Activated CD4-positive, alpha-beta T cell treated with anti-CD3 and anti-CD28 coated beads, Interleukin-2, amount 10 ng/mL, durations not matched to agents 7 days and 5 days (primary cell): ENCODE data around the gene AK3. TPM values are rescaled to one million over a fixed set of nuclear protein-coding genes. Genes with fewer than 3 reads are reported as not detected.
A peak's percentile ranks its signal among the peaks of the same experiment; 100 is the strongest.
"Not testable (repeated sequence)": the region's sequence is repeated elsewhere in the genome, so short reads cannot be mapped to it uniquely, and the experiment has no call there.

Source experiments
- CTCF ChIA-PET: fragments of 350-600 bp; sonication (Branson Sonifier 250); formaldehyde crosslinking; loops from one replicate; lab custom pipeline; 2021; ENCODE audit warnings: antibody characterized with exemption; lab: Charles Lee
- POLR2A ChIA-PET: fragments of 350-600 bp; sonication (Branson Sonifier 250); formaldehyde crosslinking; loops from one replicate; lab custom pipeline; 2021; ENCODE audit warnings: antibody characterized with exemption; lab: Charles Lee
- DNase-seq: peaks from one replicate; pipeline ENCODE4 v3.0.0-alpha.2; 2020
- H3K27ac Mint-ChIP-seq: one replicate; pipeline ENCODE4 v1.8.0; 2021; ENCODE audit warnings: mild to moderate bottlenecking, moderate library complexity, mixed read lengths
- H3K27me3 Mint-ChIP-seq: one replicate; pipeline ENCODE4 v1.8.0; 2021; ENCODE audit warnings: mixed read lengths
- H3K36me3 Mint-ChIP-seq: one replicate; pipeline ENCODE4 v1.8.0; 2021; ENCODE audit warnings: low read depth, mixed read lengths
- H3K4me1 Mint-ChIP-seq: one replicate; pipeline ENCODE4 v1.8.0; 2021; ENCODE audit warnings: mixed read lengths
- H3K4me3 Mint-ChIP-seq: one replicate; pipeline ENCODE4 v1.8.0; 2021; ENCODE audit warnings: mild to moderate bottlenecking, moderate library complexity, mixed read lengths
- H3K9me3 Mint-ChIP-seq: one replicate; pipeline ENCODE4 v1.8.0; 2021; ENCODE audit warnings: mixed read lengths
- total RNA-seq, 2 experiments: library from RNA; stranded (reverse); gene quantifications; one replicate each; pipeline ENCODE4 v1.2.3, GENCODE V29; 2021

Gene AK3
- total RNA-seq, 2 experiments from 2014 or later = 34.4 to 38.9 TPM

DNA sequence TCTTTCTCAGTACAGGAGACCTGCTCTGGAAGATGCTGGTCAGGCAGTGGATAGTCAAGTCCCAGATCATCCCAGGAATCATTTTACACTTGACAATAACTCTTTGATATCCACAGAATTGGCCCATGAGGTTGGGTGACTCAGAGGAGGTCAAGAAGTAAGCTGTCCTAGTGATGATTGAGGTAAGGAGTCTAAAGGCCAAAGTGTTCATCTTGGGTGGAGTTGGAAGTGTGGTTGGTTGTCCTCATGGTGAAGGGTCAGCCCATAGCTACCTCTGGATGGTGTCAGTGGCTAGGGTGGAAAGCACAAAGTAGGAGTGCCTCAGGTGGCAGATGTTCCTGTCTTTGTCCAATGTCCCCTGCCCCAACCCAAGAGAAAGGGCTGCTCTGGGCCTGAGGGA lies 27.7 kb upstream of the AK3 start:
- H3K27me3 Mint-ChIP-seq = peaks cover 2% of the 10 kb centered on the region
- H3K4me3 Mint-ChIP-seq = no peak overlapping the region
- no peak for DNase-seq
- H3K4me1 Mint-ChIP-seq = peaks cover 9% of the 10 kb centered on the region
- POLR2A ChIA-PET = no interaction called here
- CTCF ChIA-PET = interaction anchor here (0.7 to 1.2 kb wide), 3 partner anchors 9 to 812 kb away, joined by 3 read pairs; no protein-coding TSS in a partner anchor
- no peak overlapping the region for H3K27ac Mint-ChIP-seq
- no peaks in the 10 kb centered on the region for H3K9me3 Mint-ChIP-seq
- H3K36me3 Mint-ChIP-seq = no peaks in the 10 kb centered on the region

DNA sequence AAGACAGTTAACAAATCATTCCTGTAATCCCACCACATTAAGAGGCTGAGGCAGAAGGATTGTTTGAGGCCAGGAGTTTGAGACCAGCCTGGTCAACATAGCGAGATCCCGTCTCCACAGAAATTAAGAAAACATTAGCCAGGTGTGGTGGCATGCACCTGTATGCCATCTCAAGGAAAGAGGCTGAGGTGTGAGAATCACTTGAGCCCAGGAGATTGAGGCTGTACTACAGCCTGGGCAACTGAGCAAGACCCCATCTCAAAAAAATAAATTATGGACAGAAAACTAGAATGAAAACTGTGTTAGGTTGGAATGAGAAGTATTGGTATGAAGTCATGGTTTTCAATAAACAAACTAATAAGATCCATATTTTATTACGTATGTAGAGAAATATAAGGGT lies 23.0 kb upstream of the AK3 start:
- DNase-seq = no peak
- no peak overlapping the region for H3K4me3 Mint-ChIP-seq
- peaks cover 4% of the 10 kb centered on the region for H3K27me3 Mint-ChIP-seq
- H3K9me3 Mint-ChIP-seq = no peaks in the 10 kb centered on the region
- no peak overlapping the region for H3K27ac Mint-ChIP-seq
- no peaks in the 10 kb centered on the region for H3K36me3 Mint-ChIP-seq
- POLR2A ChIA-PET = no interaction called here
- peaks cover 26% of the 10 kb centered on the region for H3K4me1 Mint-ChIP-seq
- CTCF ChIA-PET = interaction anchor here (1.4 to 2.2 kb wide), 5 partner anchors 45 to 836 kb away, joined by 3 to 6 read pairs (median 6); no protein-coding TSS in a partner anchor

DNA sequence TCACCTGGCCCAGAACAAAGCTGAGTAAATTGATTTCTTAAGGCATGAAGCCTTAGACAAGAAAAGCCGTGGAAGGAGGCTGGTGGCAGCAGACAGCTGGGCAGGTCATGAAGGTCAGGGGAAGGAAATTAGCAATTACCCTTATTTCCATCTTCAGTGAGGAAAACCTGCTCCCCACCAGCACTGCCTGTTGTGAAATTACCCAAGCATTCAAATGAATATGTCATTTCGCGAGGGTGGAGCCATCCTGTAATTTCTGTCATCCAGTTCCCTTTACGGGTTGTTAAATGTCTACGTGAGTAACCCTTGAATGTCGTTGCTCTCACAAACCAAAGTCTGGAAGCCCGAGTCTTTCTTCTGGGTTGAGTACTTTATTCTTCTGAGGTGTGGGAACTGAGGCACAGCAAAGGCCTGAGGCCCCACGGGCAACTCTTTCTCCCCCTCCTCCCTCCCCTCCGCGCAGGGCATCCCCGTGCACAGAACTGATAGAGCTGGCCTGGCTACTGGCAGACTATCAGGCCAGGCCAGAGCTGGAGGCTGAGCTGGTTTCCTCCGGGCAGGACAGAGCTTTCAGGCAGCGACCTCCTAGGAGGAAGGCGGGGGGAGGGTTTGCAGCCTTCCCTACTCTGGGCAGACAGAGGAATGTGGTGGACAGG lies 22.0 kb upstream of the AK3 start:
- H3K9me3 Mint-ChIP-seq = no peaks in the 10 kb centered on the region
- DNase-seq = no peak
- H3K27ac Mint-ChIP-seq = peak overlapping the region; percentile 16
- H3K4me3 Mint-ChIP-seq = peak overlapping the region; percentile 28
- no peaks in the 10 kb centered on the region for H3K36me3 Mint-ChIP-seq
- ChIA-PET POLR2A (no interaction called here), CTCF (interaction anchor here (0.6 to 2.2 kb wide), 12 partner anchors 7 to 837 kb away, joined by 3 to 7 read pairs (median 3); partner anchors contain the start of genes CD274 and RCL1)
- peaks cover 4% of the 10 kb centered on the region for H3K27me3 Mint-ChIP-seq
- H3K4me1 Mint-ChIP-seq = peaks cover 25% of the 10 kb centered on the region

DNA sequence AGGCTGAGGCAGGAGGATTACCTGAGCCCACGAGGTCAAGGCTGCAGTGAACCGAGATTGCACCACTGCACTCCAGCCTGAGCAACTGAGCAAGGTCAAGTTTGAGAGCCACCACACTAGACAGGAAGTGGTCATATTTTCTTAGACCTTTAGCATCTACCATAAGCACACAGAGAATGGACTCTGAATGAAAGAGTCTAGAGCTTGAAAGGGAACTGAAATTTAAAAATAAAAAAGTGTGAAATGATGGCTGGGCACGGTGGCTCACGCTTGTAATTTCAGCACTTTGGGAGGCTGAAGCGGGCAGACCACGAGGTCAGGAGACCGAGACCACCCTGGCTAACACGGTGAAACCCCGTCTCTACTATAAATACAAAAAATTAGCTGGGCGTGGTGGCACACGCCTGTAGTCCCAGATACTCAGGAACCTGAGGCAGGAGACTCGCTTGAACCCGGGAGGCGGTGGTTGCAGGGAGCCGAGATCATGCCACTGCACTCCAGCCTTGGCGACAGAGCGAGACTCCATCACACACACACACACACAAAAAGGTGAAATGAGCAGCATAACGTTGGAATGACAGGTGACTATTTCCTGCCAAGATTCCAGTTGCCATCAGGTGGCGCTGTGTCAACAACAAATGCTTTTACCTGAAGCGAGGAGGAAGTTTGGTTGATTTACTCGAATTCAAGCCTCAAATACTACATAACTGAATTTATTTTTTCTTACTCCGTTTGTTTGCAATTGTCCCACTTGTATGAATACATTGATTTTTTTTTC lies 21.3 kb upstream of the AK3 start:
- DNase-seq = peak; percentile 90
- ChIA-PET POLR2A (no interaction called here), CTCF (interaction anchor here (0.8 to 2.2 kb wide), 12 partner anchors 8 to 837 kb away, joined by 3 to 7 read pairs (median 3); partner anchors contain the start of genes CD274 and RCL1)
- H3K27ac Mint-ChIP-seq = peak overlapping the region; percentile 16
- peaks cover 25% of the 10 kb centered on the region for H3K4me1 Mint-ChIP-seq
- peaks cover 4% of the 10 kb centered on the region for H3K27me3 Mint-ChIP-seq
- no peaks in the 10 kb centered on the region for H3K36me3 Mint-ChIP-seq
- H3K9me3 Mint-ChIP-seq = no peaks in the 10 kb centered on the region
- peak overlapping the region; percentile 28 for H3K4me3 Mint-ChIP-seq

DNA sequence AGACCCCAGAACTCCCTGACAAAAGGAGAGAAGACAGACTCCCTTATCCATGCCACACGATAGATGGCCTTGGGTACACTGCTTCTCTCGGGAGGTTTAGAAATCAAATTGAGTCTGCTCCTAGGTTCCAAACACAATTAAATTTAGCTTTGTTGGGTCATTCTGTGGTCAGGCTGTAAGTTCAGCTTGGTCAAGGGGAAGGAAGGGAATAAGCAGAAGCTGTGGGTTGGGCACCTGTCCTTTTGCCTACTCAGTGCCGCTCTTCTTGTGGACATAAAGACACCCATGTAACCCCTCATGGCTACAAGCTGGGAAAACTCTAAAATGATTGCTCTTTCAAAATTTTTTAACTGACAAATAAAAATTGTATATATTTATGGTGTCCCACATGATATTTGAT lies 19.1 kb upstream of the AK3 start:
- H3K4me1 Mint-ChIP-seq = peaks cover 25% of the 10 kb centered on the region
- CTCF ChIA-PET = interaction anchor here (0.8 to 1.9 kb wide), 15 partner anchors 9 to 1071 kb away, joined by 3 to 10 read pairs (median 3); partner anchors contain the start of genes AK3 and RCL1
- H3K27me3 Mint-ChIP-seq = peaks cover 4% of the 10 kb centered on the region
- POLR2A ChIA-PET = no interaction called here
- H3K36me3 Mint-ChIP-seq = no peaks in the 10 kb centered on the region
- no peaks in the 10 kb centered on the region for H3K9me3 Mint-ChIP-seq
- no peak for DNase-seq
- H3K27ac Mint-ChIP-seq = no peak overlapping the region
- H3K4me3 Mint-ChIP-seq = no peak overlapping the region

DNA sequence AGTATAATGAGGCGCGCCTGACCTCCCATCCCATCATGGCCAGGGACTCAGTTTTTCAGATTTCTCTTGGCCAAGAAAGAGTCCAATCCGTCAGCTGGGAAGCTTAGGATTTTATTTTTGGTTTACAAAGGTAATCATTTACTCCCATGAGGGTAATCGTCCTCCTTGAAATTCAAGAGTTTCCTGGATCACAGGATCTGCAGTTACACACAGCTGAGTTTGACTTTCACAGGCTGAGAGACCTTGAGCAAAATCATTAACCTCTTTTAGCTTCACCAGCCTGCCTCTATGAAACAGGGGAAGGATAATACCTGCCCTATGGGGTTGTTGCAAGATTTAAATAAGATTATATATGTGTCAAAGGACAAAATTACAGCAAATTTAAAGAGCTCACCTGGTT lies 15.4 kb upstream of the AK3 start:
- H3K9me3 Mint-ChIP-seq = no peaks in the 10 kb centered on the region
- DNase-seq = no peak
- H3K4me1 Mint-ChIP-seq = peaks cover 3% of the 10 kb centered on the region
- H3K27ac Mint-ChIP-seq = no peak overlapping the region
- H3K4me3 Mint-ChIP-seq = no peak overlapping the region
- H3K27me3 Mint-ChIP-seq = peaks cover 3% of the 10 kb centered on the region
- POLR2A ChIA-PET = no interaction called here
- CTCF ChIA-PET = interaction anchor here (0.8 to 1.5 kb wide), 4 partner anchors 16 to 694 kb away, joined by 3 to 4 read pairs (median 4); partner anchors contain the start of genes CD274 and RCL1
- no peaks in the 10 kb centered on the region for H3K36me3 Mint-ChIP-seq

DNA sequence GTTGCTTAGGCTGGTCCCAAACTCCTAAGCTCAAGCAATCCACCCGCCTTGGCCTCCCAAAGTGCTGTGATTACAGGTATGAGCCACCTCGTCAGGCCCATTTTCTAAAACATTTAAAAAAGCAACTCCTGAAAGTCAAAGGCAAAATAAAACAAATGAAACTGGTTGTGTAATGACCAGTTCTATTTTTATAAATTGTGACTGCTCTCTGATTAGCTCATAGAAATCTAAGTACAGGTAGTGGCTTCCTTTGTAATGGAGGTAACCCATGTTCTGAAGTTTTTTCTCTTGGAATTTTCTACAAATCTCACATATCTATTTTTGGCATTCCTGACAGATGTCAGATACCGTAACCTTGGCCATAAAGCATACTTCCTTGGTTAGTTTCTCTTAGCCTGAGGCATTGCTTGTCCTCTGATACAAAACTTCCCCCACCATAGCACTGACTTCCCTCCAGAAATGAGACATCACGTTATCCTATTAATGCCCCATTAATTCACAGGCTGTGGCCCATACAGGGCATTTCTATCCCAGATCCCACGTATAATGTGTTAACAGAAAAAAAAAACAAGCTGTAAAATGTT lies 14.1 kb upstream of the AK3 start:
- CTCF ChIA-PET = interaction anchor here (0.6 to 1.5 kb wide), 7 partner anchors 14 to 577 kb away, joined by 3 read pairs; no protein-coding TSS in a partner anchor
- H3K27me3 Mint-ChIP-seq = peaks cover 1% of the 10 kb centered on the region
- H3K27ac Mint-ChIP-seq = no peak overlapping the region
- H3K9me3 Mint-ChIP-seq = no peaks in the 10 kb centered on the region
- H3K4me1 Mint-ChIP-seq = peaks cover 3% of the 10 kb centered on the region
- no peak overlapping the region for H3K4me3 Mint-ChIP-seq
- no peak for DNase-seq
- no peaks in the 10 kb centered on the region for H3K36me3 Mint-ChIP-seq
- POLR2A ChIA-PET = no interaction called here

DNA sequence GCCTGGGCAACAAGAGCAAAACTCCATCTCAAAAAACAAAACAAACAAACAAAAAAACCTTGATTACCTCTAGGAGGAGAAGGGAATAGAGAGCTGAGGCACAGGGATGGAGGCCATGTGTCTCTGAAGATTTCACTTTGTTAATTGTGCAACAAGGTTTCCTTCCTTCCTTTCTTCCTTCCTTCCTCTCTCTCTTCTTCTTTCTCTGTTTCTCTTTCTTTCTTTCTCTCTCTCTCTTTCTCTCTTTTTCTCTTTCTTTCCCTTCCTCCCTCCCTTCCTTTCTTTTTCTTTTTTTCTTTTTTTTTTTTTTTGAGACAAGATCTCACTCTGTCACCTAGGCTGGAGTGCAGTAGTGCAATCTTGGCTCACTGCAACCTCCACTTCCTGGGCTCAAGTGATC lies 13.5 kb upstream of the AK3 start:
- H3K36me3 Mint-ChIP-seq, H3K4me3 Mint-ChIP-seq, DNase-seq, POLR2A ChIA-PET, H3K9me3 Mint-ChIP-seq, H3K27ac Mint-ChIP-seq, H3K27me3 Mint-ChIP-seq, H3K4me1 Mint-ChIP-seq: not testable (repeated sequence)
- CTCF ChIA-PET = interaction anchor here (0.6 to 1.5 kb wide), 5 partner anchors 14 to 233 kb away, joined by 3 read pairs; partner anchors contain the start of gene AK3

DNA sequence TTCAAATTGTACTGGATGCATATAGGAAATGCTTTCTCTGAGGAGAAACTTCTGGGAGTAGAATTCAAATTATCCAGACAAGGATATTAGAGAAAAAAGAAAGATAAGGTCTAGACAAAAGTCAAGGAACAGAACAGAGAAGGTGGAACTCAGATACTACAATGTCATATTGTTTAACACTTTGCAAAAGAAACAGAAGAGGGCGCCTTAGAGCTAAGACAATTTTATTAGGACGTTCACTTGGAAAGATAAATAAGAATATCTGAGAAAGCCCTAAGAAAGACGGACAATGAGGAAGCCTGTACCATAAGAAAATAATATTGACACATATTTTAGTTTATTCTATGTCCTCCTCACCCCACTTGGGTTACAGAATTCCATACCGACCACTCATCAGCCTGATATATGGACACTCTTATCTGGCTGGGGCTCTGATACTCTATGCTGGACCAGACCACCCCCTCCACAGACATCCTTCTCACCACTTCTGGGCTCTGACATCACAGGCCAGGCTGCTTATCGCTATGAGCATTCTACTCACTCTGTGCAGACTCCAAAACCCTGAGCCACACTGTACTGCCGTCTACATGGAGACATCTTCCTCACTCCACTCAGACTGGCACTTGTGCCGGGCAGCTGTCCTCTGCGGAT lies 9.1 kb upstream of the AK3 start:
- POLR2A ChIA-PET = no interaction called here
- H3K27ac Mint-ChIP-seq = no peak overlapping the region
- H3K4me3 Mint-ChIP-seq = no peak overlapping the region
- DNase-seq = peak; percentile 35
- CTCF ChIA-PET = interaction anchor here (0.6 to 1.7 kb wide), 5 partner anchors 9 to 854 kb away, joined by 3 to 6 read pairs (median 3); partner anchors contain the start of gene AK3
- H3K9me3 Mint-ChIP-seq = no peaks in the 10 kb centered on the region
- H3K4me1 Mint-ChIP-seq = peaks cover 2% of the 10 kb centered on the region
- H3K27me3 Mint-ChIP-seq = no peaks in the 10 kb centered on the region
- no peaks in the 10 kb centered on the region for H3K36me3 Mint-ChIP-seq

DNA sequence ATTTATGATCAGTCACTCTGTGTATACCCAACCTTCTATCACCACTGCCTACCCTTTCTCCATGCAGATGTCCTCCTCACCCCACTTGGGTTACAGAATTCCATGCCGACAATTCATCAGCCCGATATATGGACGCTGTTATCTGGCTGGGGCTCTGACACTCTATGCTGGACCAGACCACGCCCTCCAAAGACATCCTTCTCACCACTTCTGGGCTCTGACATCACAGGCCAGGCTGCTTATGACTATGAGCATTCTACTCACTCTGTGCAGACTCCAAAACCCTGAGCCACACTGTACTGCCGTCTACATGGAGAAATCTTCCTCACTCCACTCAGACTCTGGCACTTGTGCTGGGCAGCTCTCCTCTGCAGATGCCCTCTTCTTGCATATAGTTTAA lies 7.6 kb upstream of the AK3 start:
- no peaks in the 10 kb centered on the region for H3K9me3 Mint-ChIP-seq
- ChIA-PET CTCF (interaction anchor here (0.7 to 0.9 kb wide), 3 partner anchors 9 to 144 kb away, joined by 3 read pairs; no protein-coding TSS in a partner anchor), POLR2A (no interaction called here)
- H3K27ac Mint-ChIP-seq = no peak overlapping the region
- H3K4me3 Mint-ChIP-seq = no peak overlapping the region
- H3K36me3 Mint-ChIP-seq = no peaks in the 10 kb centered on the region
- no peak for DNase-seq
- no peaks in the 10 kb centered on the region for H3K27me3 Mint-ChIP-seq
- H3K4me1 Mint-ChIP-seq = peaks cover 2% of the 10 kb centered on the region

DNA sequence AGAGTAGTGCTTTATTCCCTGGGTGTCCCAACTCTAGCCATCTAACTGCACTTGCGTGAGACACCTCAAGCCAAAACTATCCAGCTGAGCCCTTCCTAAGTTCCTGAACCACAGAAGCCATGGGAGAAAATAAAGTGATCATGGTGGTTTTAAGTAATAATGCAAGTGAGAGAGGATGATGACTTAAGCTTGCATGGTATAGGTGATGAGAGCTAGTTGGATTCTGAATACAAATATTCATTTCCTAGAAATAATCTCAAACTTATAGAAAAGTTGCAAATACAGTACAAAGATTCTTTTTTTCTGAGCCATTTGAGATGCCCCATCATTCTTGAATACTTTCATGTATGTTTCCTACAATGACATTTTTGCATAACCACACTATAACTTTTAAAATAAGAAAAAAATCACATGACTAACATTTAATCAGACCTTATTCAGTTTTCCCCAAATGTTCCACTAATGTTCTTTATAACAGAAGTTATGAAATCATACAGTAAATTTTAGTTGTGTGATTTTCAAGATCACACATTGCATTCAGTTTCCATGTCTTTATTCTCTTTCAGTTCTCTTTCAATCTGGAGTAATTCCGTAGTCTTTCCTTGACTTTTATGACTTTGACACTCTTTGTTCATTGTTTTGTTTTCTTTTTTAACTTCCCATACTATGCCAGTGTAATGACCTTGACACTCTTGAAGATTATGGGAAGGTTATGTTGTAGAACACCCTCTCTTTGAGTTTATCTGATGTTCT lies 5.5 kb upstream of the AK3 start:
- H3K4me1 Mint-ChIP-seq = peaks cover 12% of the 10 kb centered on the region
- H3K9me3 Mint-ChIP-seq = no peaks in the 10 kb centered on the region
- ChIA-PET CTCF (interaction anchor here (0.6 to 1.2 kb wide), 2 partner anchors 16 to 854 kb away, joined by 3 read pairs; no protein-coding TSS in a partner anchor), POLR2A (no interaction called here)
- H3K4me3 Mint-ChIP-seq = no peak overlapping the region
- DNase-seq = no peak
- no peak overlapping the region for H3K27ac Mint-ChIP-seq
- H3K27me3 Mint-ChIP-seq = no peaks in the 10 kb centered on the region
- H3K36me3 Mint-ChIP-seq = no peaks in the 10 kb centered on the region
